A549 (cell line): ENCODE data around the gene DHX15.

Source experiments
- EP300 ChIP-seq, 2 experiments: fragments of >200 bp; sonication (Bioruptor Twin); formaldehyde crosslinking; IDR thresholded peaks; 2 replicates in 1 of 2; 3 replicates in 1 of 2; pipeline ENCODE4 v1.6.1; 2016 to 2017
- POLR2AphosphoS2 ChIP-seq: conservative IDR thresholded peaks from 2 replicates; pipeline ENCODE4 v1.6.1; 2012; ENCODE audit warnings: low read length, improper control_type of control experiment, inconsistent platforms
- RAD21 ChIP-seq, 2 experiments: fragments of >200 bp in 1 of 2; sonication (Bioruptor Twin) in 1 of 2; formaldehyde crosslinking in 1 of 2; IDR thresholded peaks in 1 of 2; conservative IDR thresholded peaks in 1 of 2; 2 replicates in 1 of 2; 3 replicates in 1 of 2; pipeline ENCODE4 v1.6.1; 2012 to 2018; ENCODE audit warnings: inconsistent platforms in 1 of 2
- TF ChIP-seq, protein P1 (sequence below): fragments of >200 bp; sonication (Bioruptor Twin); formaldehyde crosslinking; IDR thresholded peaks from 3 replicates; pipeline ENCODE4 v1.5.1; 2016

- TF ChIP-seq EP300 (IDR thresholded peaks at IDR 0.05) = no peak
- no peak for TF ChIP-seq RAD21 (conservative IDR thresholded peaks at IDR 0.05 in 1 of 2, IDR thresholded peaks at IDR 0.05 in 1 of 2)
- TF ChIP-seq POLR2AphosphoS2 = no peak
- TF ChIP-seq, protein P1, sequence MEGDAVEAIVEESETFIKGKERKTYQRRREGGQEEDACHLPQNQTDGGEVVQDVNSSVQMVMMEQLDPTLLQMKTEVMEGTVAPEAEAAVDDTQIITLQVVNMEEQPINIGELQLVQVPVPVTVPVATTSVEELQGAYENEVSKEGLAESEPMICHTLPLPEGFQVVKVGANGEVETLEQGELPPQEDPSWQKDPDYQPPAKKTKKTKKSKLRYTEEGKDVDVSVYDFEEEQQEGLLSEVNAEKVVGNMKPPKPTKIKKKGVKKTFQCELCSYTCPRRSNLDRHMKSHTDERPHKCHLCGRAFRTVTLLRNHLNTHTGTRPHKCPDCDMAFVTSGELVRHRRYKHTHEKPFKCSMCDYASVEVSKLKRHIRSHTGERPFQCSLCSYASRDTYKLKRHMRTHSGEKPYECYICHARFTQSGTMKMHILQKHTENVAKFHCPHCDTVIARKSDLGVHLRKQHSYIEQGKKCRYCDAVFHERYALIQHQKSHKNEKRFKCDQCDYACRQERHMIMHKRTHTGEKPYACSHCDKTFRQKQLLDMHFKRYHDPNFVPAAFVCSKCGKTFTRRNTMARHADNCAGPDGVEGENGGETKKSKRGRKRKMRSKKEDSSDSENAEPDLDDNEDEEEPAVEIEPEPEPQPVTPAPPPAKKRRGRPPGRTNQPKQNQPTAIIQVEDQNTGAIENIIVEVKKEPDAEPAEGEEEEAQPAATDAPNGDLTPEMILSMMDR = no peak
Observed at GRCh38 chr4:24604558-24605214, 20.3 kb upstream of the DHX15 start.
